ENCODE results near the gene CHTF8.
"Not testable (repeated sequence)": the region's sequence is repeated elsewhere in the genome, so short reads cannot be mapped to it uniquely, and the experiment has no call there.

Gene CHTF8, protein sequence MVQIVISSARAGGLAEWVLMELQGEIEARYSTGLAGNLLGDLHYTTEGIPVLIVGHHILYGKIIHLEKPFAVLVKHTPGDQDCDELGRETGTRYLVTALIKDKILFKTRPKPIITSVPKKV

GRCh38 chr16:69132424-69133252 lies at the start of gene CHTF8, which contains the start of gene UTP4:
TSS of gene CHTF8 (minus strand) at chr16:69132588. CDS start at chr16:69121458, 11,130 bp downstream.
TSS of gene UTP4 (plus strand) at chr16:69132649. CDS start at chr16:69133460, 811 bp downstream.
- peak; percentile 46 for DNase-seq (ENCODE audit: low read depth)

DNA sequence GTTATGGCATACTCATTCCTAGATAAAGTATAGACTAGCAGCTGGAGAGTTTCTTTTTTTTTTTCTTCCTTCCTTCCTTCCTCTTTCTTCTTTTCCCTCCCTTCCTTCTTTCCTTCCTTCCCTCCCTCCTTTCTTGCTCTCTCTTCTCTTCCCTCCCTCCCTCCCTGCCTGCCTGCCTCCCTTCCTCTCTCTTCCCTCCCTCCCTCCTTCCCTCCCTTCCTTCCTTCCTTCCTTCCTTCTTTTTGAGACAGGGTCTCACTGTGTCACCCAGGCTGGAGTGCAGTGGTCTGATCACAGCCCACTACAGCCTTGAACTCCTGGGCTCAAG lies 47.6 kb upstream of the CHTF8 start:
- no peak for DNase-seq (ENCODE audit: low read depth)

GRCh38 chr16:69179328-69180010 lies 47.1 kb upstream of the CHTF8 start:
- DNase-seq (ENCODE audit: low read depth): peak; percentile 87

DNA sequence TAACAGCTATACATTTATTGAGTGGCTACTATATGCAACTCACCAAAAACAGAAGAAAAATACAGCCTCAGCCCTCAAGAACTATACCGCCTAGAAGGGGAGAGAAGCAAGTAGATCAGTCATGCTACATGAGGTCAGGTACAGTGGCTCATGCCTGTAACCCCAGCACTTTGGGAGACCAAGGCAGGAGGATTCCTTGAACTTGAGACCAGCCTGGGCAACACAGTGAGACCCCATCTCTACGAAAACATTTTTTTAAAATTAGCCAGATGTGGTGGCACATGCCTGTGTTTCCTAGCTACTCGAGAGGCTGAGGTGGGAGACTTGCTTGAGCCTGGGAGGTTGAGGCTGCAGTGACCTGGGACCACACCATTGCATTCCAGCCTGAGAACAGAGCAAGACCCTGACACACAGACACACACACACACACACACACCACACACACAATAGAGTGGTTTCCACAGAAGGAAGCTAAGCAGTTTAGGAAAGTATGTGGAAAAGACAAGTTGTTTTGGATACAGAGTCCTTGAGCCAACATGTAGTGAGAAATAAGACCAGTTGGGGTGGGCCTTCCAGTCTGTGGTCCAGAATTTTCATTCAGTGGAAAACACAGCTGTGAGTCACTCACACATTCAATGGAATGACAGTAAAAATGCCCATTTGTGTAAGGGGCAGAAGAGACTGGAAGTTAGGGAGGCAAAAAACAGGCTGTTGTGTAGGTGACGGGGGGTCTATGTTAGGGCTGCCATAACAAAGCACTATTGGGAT lies 43.8 kb upstream of the CHTF8 start:
- DNase-seq (ENCODE audit: low read depth): no peak

GRCh38 chr16:69171325-69172084 lies 39.1 kb upstream of the CHTF8 start:
- DNase-seq (ENCODE audit: low read depth): no peak

DNA sequence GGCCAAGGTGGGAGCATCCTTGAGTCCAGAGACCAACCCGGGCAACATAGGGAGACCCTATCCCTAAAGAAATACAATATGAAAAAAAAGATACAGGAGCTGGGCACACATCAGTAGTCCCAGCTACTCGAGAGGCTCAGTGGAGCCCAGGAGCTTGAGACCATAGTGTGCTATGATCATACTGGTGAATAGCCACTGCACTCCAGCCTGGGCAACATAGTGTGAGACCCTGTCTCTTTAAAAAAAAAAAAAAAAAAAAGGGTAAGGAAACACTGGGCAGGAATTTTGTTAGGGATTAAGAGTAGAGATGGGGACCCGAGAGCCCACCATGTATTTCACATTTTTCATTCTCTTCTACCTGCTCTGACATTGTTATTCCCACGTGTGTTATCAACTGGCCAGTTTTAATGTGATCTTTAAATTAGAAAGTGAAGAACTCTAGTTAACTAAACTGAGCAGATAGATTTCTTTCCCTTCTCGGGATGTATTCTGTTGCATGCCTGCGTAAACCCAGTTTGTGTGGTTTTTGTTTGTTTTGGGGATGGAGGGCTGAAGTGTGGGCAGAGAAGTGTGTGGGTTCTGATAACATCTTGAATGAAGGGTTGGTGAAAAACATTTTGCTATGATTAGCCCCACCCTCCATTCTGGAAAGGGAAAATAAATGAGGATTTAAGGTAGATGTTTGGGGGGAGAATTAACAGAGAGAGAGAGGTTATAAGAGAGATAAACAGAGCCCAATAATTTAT lies 37.4 kb upstream of the CHTF8 start:
- no peak for DNase-seq (ENCODE audit: low read depth)

GRCh38 chr16:69169051-69169450 lies 36.7 kb upstream of the CHTF8 start:
- no peak for DNase-seq (ENCODE audit: low read depth)

DNA sequence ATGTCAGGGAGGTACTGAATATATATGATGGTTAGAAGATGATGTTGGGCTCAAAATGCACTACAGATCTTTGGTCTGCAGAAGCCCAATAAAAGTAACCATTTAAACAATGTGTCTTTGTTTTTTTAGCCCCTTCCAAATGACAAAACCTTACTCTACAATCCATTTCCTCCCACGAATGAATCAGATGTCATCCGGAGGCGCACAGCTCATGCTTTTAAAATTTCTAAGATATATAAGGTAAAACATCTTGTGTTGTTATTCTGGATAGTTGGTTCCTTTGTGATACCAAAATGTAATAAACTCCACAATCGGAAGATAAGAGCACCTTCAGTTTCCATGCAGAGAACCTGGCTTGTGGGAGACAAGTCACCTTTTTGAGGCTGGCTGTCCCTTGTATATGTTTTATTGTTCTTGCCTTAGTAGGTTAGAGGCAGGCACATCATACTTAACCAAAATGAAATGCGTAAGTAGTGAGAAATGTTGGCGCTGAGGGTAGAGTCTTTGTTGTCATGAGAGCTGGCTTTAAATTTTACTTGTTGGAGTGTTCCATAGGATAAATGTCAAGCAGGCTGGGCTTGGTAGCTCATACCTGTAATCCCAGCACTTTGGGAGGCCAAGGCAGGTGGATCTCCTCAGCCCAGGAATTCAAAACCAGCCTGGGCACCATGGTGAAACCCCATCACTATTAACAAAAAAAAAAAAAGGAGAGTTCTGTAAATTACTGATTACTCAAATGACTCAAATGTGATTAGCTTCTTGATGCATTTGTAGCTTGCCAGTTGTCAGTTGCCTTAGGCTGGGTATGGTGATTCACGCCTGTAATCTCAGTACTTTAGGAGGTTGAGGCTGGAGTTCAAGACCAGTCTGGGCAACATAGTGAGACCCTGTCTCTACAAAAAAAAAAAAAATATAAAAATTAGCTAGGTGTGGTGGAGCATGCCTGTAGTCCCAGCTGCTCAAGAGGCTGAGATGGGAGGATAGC lies 34.9 kb upstream of the CHTF8 start:
- DNase-seq (ENCODE audit: low read depth): no peak

- no peak for DNase-seq (ENCODE audit: low read depth)
These were observed 33.9 kb upstream of the CHTF8 start for GRCh38 chr16:69166221-69166833.

- no peak for DNase-seq (ENCODE audit: low read depth)
These were observed 33.2 kb upstream of the CHTF8 start for GRCh38 chr16:69165584-69165983.

GRCh38 chr16:69160192-69160591 lies 27.8 kb upstream of the CHTF8 start:
- DNase-seq (ENCODE audit: low read depth): no peak

DNA sequence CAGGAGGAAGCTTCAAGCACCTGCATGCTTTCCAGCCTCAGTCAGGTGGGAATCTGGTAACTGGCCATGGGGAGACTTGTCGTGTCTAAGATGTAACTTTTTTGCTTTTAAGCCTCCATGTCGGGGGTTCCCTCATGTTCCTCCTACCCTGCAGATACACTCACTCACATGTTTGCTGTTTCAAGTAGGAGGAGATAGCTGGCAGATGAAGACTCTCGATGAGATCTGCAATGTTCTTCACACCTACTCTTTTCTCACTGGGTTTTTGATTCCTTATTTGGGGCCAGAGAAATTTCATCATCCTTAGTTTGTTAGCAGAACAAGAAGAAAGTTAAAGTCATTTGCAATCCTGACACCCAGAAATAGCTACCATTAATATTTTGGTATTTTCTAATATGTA lies 24.8 kb upstream of the CHTF8 start:
- no peak for DNase-seq (ENCODE audit: low read depth)

- peak; percentile 80 for DNase-seq (ENCODE audit: low read depth)
These were observed 17.9 kb upstream of the CHTF8 start for GRCh38 chr16:69150146-69150865.

GRCh38 chr16:69149621-69150020 lies 17.2 kb upstream of the CHTF8 start:
- not testable (repeated sequence) for DNase-seq (ENCODE audit: low read depth)

GRCh38 chr16:69145658-69146057 lies 13.3 kb upstream of the CHTF8 start:
- no peak for DNase-seq (ENCODE audit: low read depth)

GRCh38 chr16:69143116-69143515 lies 10.7 kb upstream of the CHTF8 start:
- DNase-seq (ENCODE audit: low read depth): no peak

DNA sequence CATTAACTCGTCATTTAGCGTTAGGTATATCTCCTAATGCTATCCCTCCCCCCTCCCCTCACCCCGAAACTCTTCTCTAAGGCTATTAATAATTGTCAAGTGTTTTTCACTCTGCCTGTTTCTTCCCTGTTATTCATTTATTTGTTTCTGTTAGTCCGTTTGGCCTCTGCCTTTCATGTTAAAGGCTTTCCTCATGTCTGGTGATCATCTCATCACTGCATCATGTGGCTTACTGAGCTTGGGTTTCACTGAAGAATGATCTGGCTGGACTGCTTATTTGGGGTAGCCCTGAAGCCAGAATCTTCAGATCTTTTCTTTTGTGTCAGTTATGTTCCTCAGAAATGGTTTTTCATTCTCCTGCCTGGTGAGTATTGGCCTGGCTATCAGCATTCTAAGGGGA lies 9.5 kb upstream of the CHTF8 start:
- no peak for DNase-seq (ENCODE audit: low read depth)

GRCh38 chr16:69141014-69141413 lies 8.6 kb upstream of the CHTF8 start:
- no peak for DNase-seq (ENCODE audit: low read depth)

DNA sequence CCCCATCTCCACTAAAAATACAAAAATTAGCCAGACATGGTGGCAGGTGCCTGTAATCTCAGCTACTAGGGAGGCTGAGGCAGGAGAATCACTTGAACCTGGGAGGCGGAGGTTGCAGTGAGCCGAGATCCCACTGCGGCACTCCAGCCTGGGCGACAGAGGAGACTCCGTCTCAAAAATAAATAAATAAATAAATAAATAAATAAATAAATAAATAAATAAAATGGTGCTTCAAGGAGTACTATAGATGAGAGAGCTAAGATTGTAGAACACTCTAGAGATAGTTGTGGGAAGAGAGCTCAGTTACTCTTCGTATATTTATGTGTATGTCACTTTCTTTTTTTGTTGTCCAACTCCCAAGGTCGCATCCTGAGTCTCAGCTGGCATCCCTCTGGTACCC lies 7.1 kb upstream of the CHTF8 start:
- not testable (repeated sequence) for DNase-seq (ENCODE audit: low read depth)

Measured in fibroblast of the conjunctiva (primary cell).